ENCODE data around the gene TEKTIP1.

GRCh38 chr19:3535981-3536380, 3.0 kb upstream of the TEKTIP1 start:
- TF ChIP-seq POLR2AphosphoS5 (IDR thresholded peaks at IDR 0.05; ENCODE audit: low read depth, low read length) (no peak), TAF1 (IDR thresholded peaks at IDR 0.05; ENCODE audit: borderline replicate concordance, insufficient read depth, low read length) (no peak), SIN3A (IDR thresholded peaks at IDR 0.05; ENCODE audit: borderline replicate concordance, insufficient read depth, low read length) (no peak), FOXP2 (optimal IDR thresholded peaks at IDR 0.05; ENCODE audit: borderline replicate concordance, extremely low read depth, extremely low read length, insufficient read depth) (no peak), REST (IDR thresholded peaks at IDR 0.05; ENCODE audit: insufficient read depth in 1 of 2, low read depth in 2 of 2, low read length in 2 of 2) (no peak)

Measured in PFSK-1 (cell line).